Right atrium auricular region (tissue), 2 donors: ENCODE measurements around the gene GIMAP2. TPM values are rescaled to one million over a fixed set of nuclear protein-coding genes. Genes with fewer than 3 reads are reported as not detected.
A peak's percentile ranks its signal among the peaks of the same experiment; 100 is the strongest.

Experiments used
- DNase-seq: peaks from one replicate; pipeline ENCODE4 v3.0.0-alpha.2; 2019; ENCODE audit warnings: low spot score
- H3K27ac ChIP-seq, 2 donors: fragments of 200-600 bp; sonication (generic); 1 replicate in 1 of 2; 2 replicates in 1 of 2; pipeline ENCODE4 v1.5.1; 2016 to 2019
- H3K27me3 ChIP-seq, 2 donors: fragments of 200-600 bp; sonication (generic); one replicate each; pipeline versions ENCODE4 v1.5.1 to v1.6.0; 2017 to 2019
- H3K36me3 ChIP-seq: fragments of 200-600 bp; sonication (generic); one replicate; pipeline ENCODE4 v1.5.1; 2016
- H3K4me1 ChIP-seq, 2 donors: fragments of 200-600 bp; sonication (generic); one replicate each; pipeline versions ENCODE4 v1.5.1 to v1.6.0; 2017 to 2019
- H3K4me3 ChIP-seq, 2 donors: fragments of 200-600 bp; sonication (generic); 1 replicate in 1 of 2; 2 replicates in 1 of 2; pipeline ENCODE4 v1.5.1; 2017 to 2019; ENCODE audit warnings: mild to moderate bottlenecking in 1 of 2, moderate library complexity in 1 of 2
- H3K9me3 ChIP-seq, 2 donors: fragments of 200-600 bp; sonication (generic); one replicate each; pipeline ENCODE4 v1.5.1; 2019
- total RNA-seq, 2 donors: library from RNA; depleted of rRNA; stranded (reverse); fragments of >200 nt; gene quantifications; one replicate each; pipeline ENCODE4 v1.1.0, GENCODE V29; 2016
- TF ChIP-seq, protein P1 (sequence below), 2 donors: fragments of 200-600 bp; sonication (generic); IDR thresholded peaks; one replicate each; pipeline ENCODE4 v1.5.1; 2019; ENCODE audit warnings: antibody characterized with exemption in 2 of 2

GIMAP2 gene
- total RNA-seq = 1 to 10 TPM; 3.8 to 8.3 TPM

DNA sequence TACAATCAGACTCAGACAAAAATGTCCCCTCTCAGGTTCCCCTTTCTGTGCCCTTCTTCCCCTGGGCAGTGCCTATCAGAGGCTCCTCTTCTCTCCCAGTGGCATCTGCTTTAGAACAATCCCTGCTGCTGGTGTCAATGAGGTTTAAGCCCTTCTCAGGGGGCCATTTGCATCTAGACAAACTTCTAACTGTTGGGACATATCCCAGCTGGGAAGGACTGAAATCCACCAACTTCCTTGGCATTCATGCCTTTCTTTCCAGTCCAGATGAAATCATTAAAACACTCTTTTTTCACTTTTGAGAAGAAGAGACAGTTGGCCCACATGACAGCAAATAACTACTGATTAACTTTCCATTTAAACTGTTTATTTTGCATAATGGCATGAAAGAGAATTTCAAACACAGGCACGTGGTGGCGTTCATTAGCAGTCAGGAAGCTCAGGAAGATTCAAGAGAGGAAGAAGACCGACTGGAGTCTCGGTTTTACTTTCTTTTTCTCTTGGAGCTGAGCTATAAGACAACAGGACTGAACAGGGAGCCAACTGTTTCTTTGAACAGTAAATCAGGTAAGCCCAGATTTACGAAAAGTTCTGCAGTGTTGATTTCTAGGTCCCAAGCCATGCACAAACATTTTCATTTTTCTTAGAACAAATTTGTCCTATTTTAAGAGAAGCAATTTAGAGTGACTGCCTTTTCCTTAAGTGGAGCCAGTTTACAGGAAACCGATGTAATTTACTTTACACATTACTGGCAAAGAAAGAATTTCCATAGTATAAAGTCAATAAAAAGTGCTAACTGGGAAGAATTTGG lies at the start of gene GIMAP2:
GIMAP2 (plus strand) TSS at position 488 of the 811 bp plus-strand sequence. CDS start 1,354 bp downstream, outside the sequence.
- TF ChIP-seq, protein P1, sequence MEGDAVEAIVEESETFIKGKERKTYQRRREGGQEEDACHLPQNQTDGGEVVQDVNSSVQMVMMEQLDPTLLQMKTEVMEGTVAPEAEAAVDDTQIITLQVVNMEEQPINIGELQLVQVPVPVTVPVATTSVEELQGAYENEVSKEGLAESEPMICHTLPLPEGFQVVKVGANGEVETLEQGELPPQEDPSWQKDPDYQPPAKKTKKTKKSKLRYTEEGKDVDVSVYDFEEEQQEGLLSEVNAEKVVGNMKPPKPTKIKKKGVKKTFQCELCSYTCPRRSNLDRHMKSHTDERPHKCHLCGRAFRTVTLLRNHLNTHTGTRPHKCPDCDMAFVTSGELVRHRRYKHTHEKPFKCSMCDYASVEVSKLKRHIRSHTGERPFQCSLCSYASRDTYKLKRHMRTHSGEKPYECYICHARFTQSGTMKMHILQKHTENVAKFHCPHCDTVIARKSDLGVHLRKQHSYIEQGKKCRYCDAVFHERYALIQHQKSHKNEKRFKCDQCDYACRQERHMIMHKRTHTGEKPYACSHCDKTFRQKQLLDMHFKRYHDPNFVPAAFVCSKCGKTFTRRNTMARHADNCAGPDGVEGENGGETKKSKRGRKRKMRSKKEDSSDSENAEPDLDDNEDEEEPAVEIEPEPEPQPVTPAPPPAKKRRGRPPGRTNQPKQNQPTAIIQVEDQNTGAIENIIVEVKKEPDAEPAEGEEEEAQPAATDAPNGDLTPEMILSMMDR (IDR thresholded peaks at IDR 0.05) = no peak
- Histone ChIP-seq H3K4me3 (peak within 1 kb of the TSS; percentile 44 to 49), H3K27me3 (no peaks in the 10 kb centered on the region), H3K9me3 (no peaks in the 10 kb centered on the region), H3K4me1 (peaks cover 0 to 10% of the 10 kb centered on the region in 2 donors), H3K36me3 (no peaks in the 10 kb centered on the region), H3K27ac (peak within 1 kb of the TSS; percentile 68 to 75)
- DNase-seq = no peak

DNA sequence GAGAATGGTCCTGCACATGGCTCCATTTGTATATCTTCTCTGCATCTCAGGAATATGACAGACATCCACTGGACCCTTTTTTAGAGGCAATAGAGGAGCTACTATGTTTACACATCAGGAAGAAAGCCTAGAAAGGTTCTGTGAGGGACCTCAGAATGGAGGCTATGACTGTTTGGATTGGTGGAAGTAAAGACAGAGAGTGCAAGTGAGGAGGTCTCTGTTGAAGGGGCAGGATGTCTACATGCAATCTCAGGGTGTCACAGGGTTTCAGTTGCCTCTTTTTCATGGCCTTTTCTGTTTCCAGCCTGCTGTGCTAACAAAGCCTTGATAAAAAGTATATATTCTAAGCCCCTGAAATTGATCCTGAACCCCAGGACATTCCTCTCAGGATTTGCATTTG lies 43.7 kb upstream of the GIMAP2 start:
- TF ChIP-seq, protein P1 (IDR thresholded peaks at IDR 0.05) = no peak
- no peaks in the 10 kb centered on the region for H3K4me1 ChIP-seq
- no peak overlapping the region for H3K27ac ChIP-seq
- no peaks in the 10 kb centered on the region for H3K36me3 ChIP-seq
- peaks cover 0 to 6% of the 10 kb centered on the region in 2 donors for H3K9me3 ChIP-seq
- no peak for DNase-seq
- H3K4me3 ChIP-seq = no peak overlapping the region
- H3K27me3 ChIP-seq = no peaks in the 10 kb centered on the region

DNA sequence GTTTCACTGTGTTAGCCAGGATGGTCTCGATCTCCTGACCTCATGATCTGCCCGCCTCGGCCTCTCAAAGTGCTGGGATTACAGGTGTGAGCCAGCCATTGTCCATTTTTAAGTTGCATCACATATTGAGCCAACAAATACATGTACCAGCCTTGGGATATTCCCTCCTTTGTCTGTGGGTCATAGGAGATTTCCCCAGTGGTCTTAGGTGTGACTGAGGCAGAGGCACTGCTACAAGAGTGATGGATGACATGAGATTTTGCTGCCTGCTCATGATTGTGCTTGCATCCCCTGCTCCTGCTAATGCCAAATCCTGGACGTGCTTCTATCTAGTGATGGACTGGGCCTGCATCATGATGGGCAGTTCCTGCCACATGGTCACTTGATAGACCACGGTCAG lies 42.6 kb upstream of the GIMAP2 start:
- Histone ChIP-seq H3K4me1 (no peaks in the 10 kb centered on the region), H3K27ac (no peak overlapping the region), H3K36me3 (no peaks in the 10 kb centered on the region), H3K9me3 (peaks cover 0 to 6% of the 10 kb centered on the region in 2 donors), H3K4me3 (no peak overlapping the region), H3K27me3 (no peaks in the 10 kb centered on the region)
- DNase-seq = no peak
- TF ChIP-seq, protein P1 (IDR thresholded peaks at IDR 0.05) = no peak

DNA sequence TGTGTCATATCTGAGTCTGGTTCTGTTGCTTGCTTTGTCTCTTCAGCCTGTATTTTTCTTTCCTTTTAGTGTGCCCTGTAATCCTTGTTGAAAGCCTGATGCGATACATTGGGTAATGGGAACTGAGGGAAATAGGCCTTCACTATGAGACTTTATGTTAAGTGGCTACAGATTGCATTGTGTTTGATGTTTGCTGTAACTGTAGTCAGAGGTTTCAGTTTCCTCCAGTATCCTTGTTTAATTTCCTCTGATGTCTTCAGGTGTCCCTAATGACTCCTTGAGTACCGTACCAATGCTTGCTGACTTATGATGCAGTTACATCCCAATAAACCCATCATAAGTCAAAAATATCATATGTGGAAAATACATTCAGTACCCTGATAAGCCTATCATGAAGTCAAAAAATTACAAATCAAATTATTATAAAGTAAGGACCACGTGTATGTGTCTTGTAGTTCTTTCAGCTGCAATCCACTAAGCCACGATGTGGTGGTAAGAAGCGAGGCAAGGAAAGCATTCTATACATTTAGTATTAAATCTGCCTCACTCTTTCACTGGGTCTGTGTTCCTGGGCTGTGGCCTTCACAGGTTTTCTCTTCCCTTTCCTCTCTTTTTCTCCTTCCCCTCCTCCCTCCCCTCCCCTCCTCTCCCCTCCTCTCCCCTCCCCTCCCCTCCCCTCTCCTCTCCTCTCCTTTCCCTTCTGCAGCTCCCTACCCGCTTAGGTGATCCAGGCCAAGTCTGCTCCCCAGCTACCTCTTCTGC lies 40.1 kb upstream of the GIMAP2 start:
- Histone ChIP-seq H3K27ac (no peak overlapping the region), H3K27me3 (no peaks in the 10 kb centered on the region), H3K9me3 (no peaks in the 10 kb centered on the region), H3K4me3 (no peak overlapping the region), H3K36me3 (no peaks in the 10 kb centered on the region), H3K4me1 (no peaks in the 10 kb centered on the region)
- DNase-seq = no peak
- TF ChIP-seq, protein P1 (IDR thresholded peaks at IDR 0.05) = no peak

DNA sequence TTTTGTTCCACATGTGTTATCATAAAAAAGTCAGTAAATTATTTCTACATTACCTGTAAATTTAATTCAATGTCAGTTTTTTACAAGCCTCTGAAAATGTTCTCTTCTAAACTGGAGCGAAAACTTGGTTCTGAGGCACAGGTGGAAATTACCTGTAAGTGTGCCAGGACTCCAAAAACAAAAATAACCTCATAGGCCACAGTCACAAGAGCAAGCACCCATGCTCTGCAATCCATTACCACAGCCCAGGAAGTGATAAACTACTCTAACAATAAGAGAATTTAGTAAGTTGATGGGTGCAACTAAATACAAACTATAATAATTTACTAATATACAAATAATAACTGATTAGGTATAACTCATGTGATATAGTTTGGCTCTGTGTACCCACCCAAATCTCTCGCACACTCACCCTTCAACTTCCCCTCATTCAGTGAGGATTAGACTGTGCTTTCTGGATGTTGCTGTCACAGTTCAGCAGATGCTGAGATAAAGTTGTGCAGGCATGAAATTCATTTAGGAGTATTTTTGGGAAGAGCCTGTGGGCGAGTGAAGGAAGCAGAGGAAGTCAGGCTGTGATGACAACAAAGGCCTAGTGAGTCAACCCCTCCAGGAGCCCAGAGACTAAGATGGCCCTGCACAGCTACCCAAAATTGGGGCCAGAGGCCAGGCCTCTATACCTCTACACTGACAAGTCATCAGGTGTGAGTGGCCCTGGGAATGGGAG lies 37.0 kb upstream of the GIMAP2 start:
- no peaks in the 10 kb centered on the region for H3K9me3 ChIP-seq
- H3K27ac ChIP-seq = no peak overlapping the region
- no peak for DNase-seq
- no peaks in the 10 kb centered on the region for H3K36me3 ChIP-seq
- H3K4me3 ChIP-seq = no peak overlapping the region
- TF ChIP-seq, protein P1 (IDR thresholded peaks at IDR 0.05) = no peak
- no peaks in the 10 kb centered on the region for H3K27me3 ChIP-seq
- H3K4me1 ChIP-seq = no peaks in the 10 kb centered on the region
